HG03575 (cell line): Measurements from ENCODE around the gene RPL27.

ENCODE experiments used
- ATAC-seq: cut with Tn5 transposase; IDR thresholded peaks from one replicate; pipeline ENCODE4 v1.9.1; 2021; ENCODE audit not compliant: unreplicated experiment, insufficient number of reproducible peaks, low FRiP score; ENCODE audit errors: extremely low read depth

The RPL27 gene

GRCh38 chr17:43033948-43034881 is 36.0 kb downstream of the RPL27 start:
- ATAC-seq = no peak

- ATAC-seq = no peak
Measured at GRCh38 chr17:43034894-43035293, 36.7 kb downstream of the RPL27 start.

- ATAC-seq = no peak
Measured at GRCh38 chr17:43039646-43040045, 41.4 kb downstream of the RPL27 start.

- no peak for ATAC-seq
Measured at GRCh38 chr17:43040655-43041054, 42.4 kb downstream of the RPL27 start.

- ATAC-seq = no peak
Measured at GRCh38 chr17:43042025-43042628, 43.9 kb downstream of the RPL27 start.

- no peak for ATAC-seq
Measured at GRCh38 chr17:43043307-43043706, 45.1 kb downstream of the RPL27 start.

- ATAC-seq = no peak
Measured at GRCh38 chr17:43044024-43044423, 45.8 kb downstream of the RPL27 start.

GRCh38 chr17:43051969-43052368 is 53.8 kb downstream of the RPL27 start:
- ATAC-seq = no peak
